Neural cell (in vitro differentiated cells): ENCODE measurements around the gene PPFIBP1. TPM values are rescaled to one million over a fixed set of nuclear protein-coding genes. Genes with fewer than 3 reads are reported as not detected.

ENCODE experiments used
- H2AFZ ChIP-seq: fragments of 200-600, 300-800 bp; sonication (generic), shearing (Covaris generic); 2 replicates; pipeline ENCODE4 v1.6.0; 2014; ENCODE audit warnings: low read depth, mild to moderate bottlenecking, antibody characterized with exemption, low read length, moderate library complexity
- H3F3A ChIP-seq: fragments of 200-600 bp; shearing (Covaris generic); 2 replicates; pipeline ENCODE4 v1.6.1; 2016; ENCODE audit warnings: mild to moderate bottlenecking, moderate library complexity, mixed read lengths, antibody characterized with exemption, low read length; ENCODE audit not compliant: insufficient read depth, poor library complexity, severe bottlenecking
- H3K27ac ChIP-seq: fragments of 200-600, 300-800 bp; sonication (generic), shearing (Covaris generic); 2 replicates; pipeline ENCODE4 v1.5.1; 2014; ENCODE audit warnings: mild to moderate bottlenecking, low read length, moderate library complexity
- H3K27me3 ChIP-seq: fragments of 300-800, 200-600 bp; sonication (generic), shearing (Covaris generic); 2 replicates; pipeline ENCODE4 v1.6.0; 2014; ENCODE audit warnings: mild to moderate bottlenecking, low read depth, low read length, moderate library complexity; ENCODE audit not compliant: insufficient read depth
- H3K36me3 ChIP-seq: fragments of 300-800, 200-600 bp; sonication (generic), shearing (Covaris generic); 2 replicates; pipeline ENCODE4 v1.5.1; 2014; ENCODE audit warnings: mild to moderate bottlenecking, antibody characterized with exemption, low read length, moderate library complexity; ENCODE audit not compliant: insufficient read depth
- H3K4me2 ChIP-seq: fragments of 300-800, 200-600 bp; sonication (generic), shearing (Covaris generic); 2 replicates; pipeline ENCODE4 v1.6.0; 2014; ENCODE audit warnings: mild to moderate bottlenecking, low read length
- H3K4me3 ChIP-seq: fragments of 300-800, 200-600 bp; sonication (generic), shearing (Covaris generic); 2 replicates; pipeline ENCODE4 v1.5.1; 2014; ENCODE audit warnings: mild to moderate bottlenecking, low read length, moderate library complexity
- H3K79me2 ChIP-seq: fragments of 200-600 bp; shearing (Covaris generic); replicated peaks from 2 replicates; pipeline ENCODE4 v1.6.0; 2014; ENCODE audit warnings: mild to moderate bottlenecking, low read length, moderate library complexity; ENCODE audit not compliant: insufficient read depth
- H3K9ac ChIP-seq: fragments of 300-800, 200-600 bp; sonication (generic), shearing (Covaris generic); 2 replicates; pipeline ENCODE4 v1.6.1; 2016; ENCODE audit warnings: mild to moderate bottlenecking, low read length, mixed read lengths
- H3K9me2 ChIP-seq: fragments of 200-600 bp; shearing (Covaris generic); 2 replicates; pipeline ENCODE4 v1.6.1; 2016; ENCODE audit warnings: mild to moderate bottlenecking, low read length, mixed read lengths; ENCODE audit not compliant: insufficient read depth
- H3K9me3 ChIP-seq: fragments of 200-600, 300-800 bp; sonication (generic), shearing (Covaris generic); 2 replicates; pipeline ENCODE4 v1.6.1; 2016; ENCODE audit warnings: mild to moderate bottlenecking, mixed run types, low read length, moderate library complexity, mixed read lengths
- H4K20me1 ChIP-seq: fragments of 200-600 bp; shearing (Covaris generic); 2 replicates; pipeline ENCODE4 v1.6.1; 2016; ENCODE audit warnings: mild to moderate bottlenecking, mixed run types; ENCODE audit not compliant: insufficient read depth
- EP300 ChIP-seq: fragments of 450-650 bp; conservative IDR thresholded peaks from 2 replicates; pipeline ENCODE4 v1.6.1; 2014; ENCODE audit warnings: antibody characterized with exemption, mild to moderate bottlenecking, moderate library complexity; ENCODE audit not compliant: poor library complexity, severe bottlenecking
- EZH2 ChIP-seq: fragments of 200-600, 300-800 bp; shearing (Covaris generic), sonication (generic); IDR thresholded peaks from 2 replicates; pipeline ENCODE4 v1.6.1; 2014; ENCODE audit warnings: antibody characterized with exemption, low read length, borderline replicate concordance, mild to moderate bottlenecking; ENCODE audit not compliant: insufficient read depth, poor library complexity, severe bottlenecking
- MXI1 ChIP-seq: fragments of 450-650 bp; conservative IDR thresholded peaks from 2 replicates; pipeline ENCODE4 v1.6.1; 2014; ENCODE audit warnings: antibody characterized with exemption, mild to moderate bottlenecking; ENCODE audit not compliant: poor library complexity, severe bottlenecking
- POLR2AphosphoS5 ChIP-seq: IDR thresholded peaks from 2 replicates; pipeline ENCODE4 v1.6.1; 2012
- RAD21 ChIP-seq: fragments of 450-650 bp; conservative IDR thresholded peaks from 2 replicates; pipeline ENCODE4 v1.6.1; 2014; ENCODE audit warnings: antibody characterized with exemption, mild to moderate bottlenecking, moderate library complexity
- SMC3 ChIP-seq: fragments of 450-650 bp; conservative IDR thresholded peaks from 2 replicates; pipeline ENCODE4 v1.6.1; 2014; ENCODE audit warnings: antibody characterized with exemption, mild to moderate bottlenecking, moderate library complexity; ENCODE audit not compliant: poor library complexity
- TAF1 ChIP-seq: IDR thresholded peaks from 2 replicates; pipeline ENCODE4 v1.6.1; 2012; ENCODE audit warnings: low read depth
- polyA plus RNA-seq: library from polyadenylated mRNA; depleted of rRNA; stranded (reverse); fragments of >200 nt; gene quantifications from 2 replicates; pipeline ENCODE4 v1.2.3, GENCODE V29; 2014
- TF ChIP-seq, protein P1 (sequence below): IDR thresholded peaks from 2 replicates; pipeline ENCODE4 v1.6.1; 2012; ENCODE audit warnings: borderline replicate concordance
- TF ChIP-seq, protein P2 (sequence below): fragments of 450-650 bp; IDR thresholded peaks from 2 replicates; pipeline ENCODE4 v1.5.1; 2014; ENCODE audit warnings: antibody characterized with exemption, mild to moderate bottlenecking, moderate library complexity; ENCODE audit not compliant: poor library complexity, severe bottlenecking

The PPFIBP1 gene
- polyA plus RNA-seq, 1 donor from 2014 or later = 30.2 TPM

DNA sequence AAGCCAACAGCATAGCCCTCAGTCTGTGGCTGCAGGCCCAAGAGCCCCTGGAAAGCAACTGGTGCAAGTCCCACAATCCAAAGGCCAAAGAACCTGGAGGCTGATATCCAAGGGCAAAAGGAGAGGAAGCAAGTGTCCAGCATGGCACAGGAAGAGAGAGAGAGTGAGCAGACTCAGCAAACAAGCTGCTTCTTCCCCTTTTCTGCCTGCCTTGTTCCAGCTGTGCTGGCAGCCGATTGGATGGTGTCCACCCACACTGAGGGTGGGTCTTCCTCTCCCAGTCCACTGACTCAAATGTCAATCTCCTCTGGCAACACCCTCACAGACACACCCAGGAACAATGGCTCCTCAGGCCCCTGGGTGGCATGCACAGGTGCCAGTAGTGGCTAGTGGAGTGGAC, 44.0 kb upstream of the PPFIBP1 start:
- Histone ChIP-seq H3K27ac (no peak overlapping the region), H4K20me1 (no peaks in the 10 kb centered on the region), H3K36me3 (no peaks in the 10 kb centered on the region), H3K27me3 (no peaks in the 10 kb centered on the region), H2AFZ (no peak overlapping the region), H3K4me3 (no peak overlapping the region), H3K79me2 (no peaks in the 10 kb centered on the region), H3K9me3 (peaks cover 5% of the 10 kb centered on the region), H3F3A (no peaks in the 10 kb centered on the region), H3K9ac (no peak overlapping the region), H3K4me2 (no peak overlapping the region), H3K9me2 (no peaks in the 10 kb centered on the region)
- TF ChIP-seq EZH2 = no peak
- no peak for TF ChIP-seq POLR2AphosphoS5
- TF ChIP-seq EP300 = no peak
- TF ChIP-seq, protein P1, sequence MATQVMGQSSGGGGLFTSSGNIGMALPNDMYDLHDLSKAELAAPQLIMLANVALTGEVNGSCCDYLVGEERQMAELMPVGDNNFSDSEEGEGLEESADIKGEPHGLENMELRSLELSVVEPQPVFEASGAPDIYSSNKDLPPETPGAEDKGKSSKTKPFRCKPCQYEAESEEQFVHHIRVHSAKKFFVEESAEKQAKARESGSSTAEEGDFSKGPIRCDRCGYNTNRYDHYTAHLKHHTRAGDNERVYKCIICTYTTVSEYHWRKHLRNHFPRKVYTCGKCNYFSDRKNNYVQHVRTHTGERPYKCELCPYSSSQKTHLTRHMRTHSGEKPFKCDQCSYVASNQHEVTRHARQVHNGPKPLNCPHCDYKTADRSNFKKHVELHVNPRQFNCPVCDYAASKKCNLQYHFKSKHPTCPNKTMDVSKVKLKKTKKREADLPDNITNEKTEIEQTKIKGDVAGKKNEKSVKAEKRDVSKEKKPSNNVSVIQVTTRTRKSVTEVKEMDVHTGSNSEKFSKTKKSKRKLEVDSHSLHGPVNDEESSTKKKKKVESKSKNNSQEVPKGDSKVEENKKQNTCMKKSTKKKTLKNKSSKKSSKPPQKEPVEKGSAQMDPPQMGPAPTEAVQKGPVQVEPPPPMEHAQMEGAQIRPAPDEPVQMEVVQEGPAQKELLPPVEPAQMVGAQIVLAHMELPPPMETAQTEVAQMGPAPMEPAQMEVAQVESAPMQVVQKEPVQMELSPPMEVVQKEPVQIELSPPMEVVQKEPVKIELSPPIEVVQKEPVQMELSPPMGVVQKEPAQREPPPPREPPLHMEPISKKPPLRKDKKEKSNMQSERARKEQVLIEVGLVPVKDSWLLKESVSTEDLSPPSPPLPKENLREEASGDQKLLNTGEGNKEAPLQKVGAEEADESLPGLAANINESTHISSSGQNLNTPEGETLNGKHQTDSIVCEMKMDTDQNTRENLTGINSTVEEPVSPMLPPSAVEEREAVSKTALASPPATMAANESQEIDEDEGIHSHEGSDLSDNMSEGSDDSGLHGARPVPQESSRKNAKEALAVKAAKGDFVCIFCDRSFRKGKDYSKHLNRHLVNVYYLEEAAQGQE = no peak
- no peak for TF ChIP-seq MXI1
- TF ChIP-seq RAD21 = no peak
- no peak for TF ChIP-seq TAF1
- TF ChIP-seq, protein P2, sequence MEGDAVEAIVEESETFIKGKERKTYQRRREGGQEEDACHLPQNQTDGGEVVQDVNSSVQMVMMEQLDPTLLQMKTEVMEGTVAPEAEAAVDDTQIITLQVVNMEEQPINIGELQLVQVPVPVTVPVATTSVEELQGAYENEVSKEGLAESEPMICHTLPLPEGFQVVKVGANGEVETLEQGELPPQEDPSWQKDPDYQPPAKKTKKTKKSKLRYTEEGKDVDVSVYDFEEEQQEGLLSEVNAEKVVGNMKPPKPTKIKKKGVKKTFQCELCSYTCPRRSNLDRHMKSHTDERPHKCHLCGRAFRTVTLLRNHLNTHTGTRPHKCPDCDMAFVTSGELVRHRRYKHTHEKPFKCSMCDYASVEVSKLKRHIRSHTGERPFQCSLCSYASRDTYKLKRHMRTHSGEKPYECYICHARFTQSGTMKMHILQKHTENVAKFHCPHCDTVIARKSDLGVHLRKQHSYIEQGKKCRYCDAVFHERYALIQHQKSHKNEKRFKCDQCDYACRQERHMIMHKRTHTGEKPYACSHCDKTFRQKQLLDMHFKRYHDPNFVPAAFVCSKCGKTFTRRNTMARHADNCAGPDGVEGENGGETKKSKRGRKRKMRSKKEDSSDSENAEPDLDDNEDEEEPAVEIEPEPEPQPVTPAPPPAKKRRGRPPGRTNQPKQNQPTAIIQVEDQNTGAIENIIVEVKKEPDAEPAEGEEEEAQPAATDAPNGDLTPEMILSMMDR = no peak
- no peak for TF ChIP-seq SMC3

DNA sequence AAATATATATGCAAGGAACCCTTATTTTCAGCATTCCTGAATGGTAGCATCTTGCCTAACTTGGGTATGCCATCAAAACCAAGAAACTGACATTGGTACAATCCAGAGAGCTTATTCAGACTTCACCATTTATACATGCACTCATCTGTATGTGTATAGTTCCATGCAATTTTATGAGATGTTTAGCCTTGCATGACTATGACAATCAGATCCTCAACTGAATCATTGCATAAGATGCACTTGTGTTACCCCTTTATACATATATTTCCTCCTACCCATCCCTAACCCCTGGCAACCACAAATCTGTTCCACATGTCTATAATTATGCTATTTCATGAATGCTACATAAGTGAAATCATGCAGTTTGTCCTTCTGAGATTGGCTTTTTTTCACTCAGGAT, 37.0 kb upstream of the PPFIBP1 start:
- Histone ChIP-seq H3K27ac (no peak overlapping the region), H3K79me2 (no peaks in the 10 kb centered on the region), H4K20me1 (no peaks in the 10 kb centered on the region), H3K27me3 (no peaks in the 10 kb centered on the region), H3K4me2 (no peak overlapping the region), H2AFZ (no peak overlapping the region), H3F3A (no peaks in the 10 kb centered on the region), H3K9me2 (no peaks in the 10 kb centered on the region), H3K4me3 (no peak overlapping the region), H3K36me3 (no peaks in the 10 kb centered on the region), H3K9me3 (no peaks in the 10 kb centered on the region), H3K9ac (no peak overlapping the region)
- TF ChIP-seq RAD21 = no peak
- TF ChIP-seq, protein P1 = no peak
- TF ChIP-seq EZH2 = no peak
- no peak for TF ChIP-seq TAF1
- no peak for TF ChIP-seq POLR2AphosphoS5
- no peak for TF ChIP-seq SMC3
- TF ChIP-seq EP300 = no peak
- no peak for TF ChIP-seq MXI1
- TF ChIP-seq, protein P2 = no peak
